Muscle layer of duodenum (tissue), 2 donors: ENCODE measurements around the gene FAM170B.
A peak's percentile ranks its signal among the peaks of the same experiment; 100 is the strongest.

ENCODE experiments used
- H3K27ac ChIP-seq: one replicate; pipeline ENCODE4 v1.7.0; 2013; ENCODE audit warnings: mild to moderate bottlenecking, low read length
- H3K27me3 ChIP-seq: one replicate; pipeline ENCODE4 v1.7.0; 2013; ENCODE audit warnings: low read depth, mild to moderate bottlenecking, control low read depth, low read length
- H3K36me3 ChIP-seq, 2 donors: one replicate each; pipeline ENCODE4 v1.7.0; 2013; ENCODE audit warnings: low read length in 2 of 2, control low read depth in 1 of 2, mild to moderate bottlenecking in 1 of 2; ENCODE audit not compliant: insufficient read depth in 2 of 2, control insufficient read depth in 1 of 2
- H3K4me1 ChIP-seq, 2 donors: one replicate each; pipeline ENCODE4 v1.7.0; 2013; ENCODE audit warnings: low read length in 2 of 2, mild to moderate bottlenecking in 2 of 2, control low read depth in 1 of 2, moderate library complexity in 1 of 2; ENCODE audit not compliant: insufficient read depth in 2 of 2, control insufficient read depth in 1 of 2
- H3K4me3 ChIP-seq, 2 donors: one replicate each; pipeline ENCODE4 v1.7.0; 2013; ENCODE audit warnings: low read length in 2 of 2, low read depth in 1 of 2, mild to moderate bottlenecking in 1 of 2
- H3K9me3 ChIP-seq, 2 donors: one replicate each; pipeline ENCODE4 v1.7.0; 2013; ENCODE audit warnings: low read length in 2 of 2, control low read depth in 1 of 2, mild to moderate bottlenecking in 1 of 2; ENCODE audit not compliant: control insufficient read depth in 1 of 2
- donor health status: healthy.

Gene FAM170B

DNA sequence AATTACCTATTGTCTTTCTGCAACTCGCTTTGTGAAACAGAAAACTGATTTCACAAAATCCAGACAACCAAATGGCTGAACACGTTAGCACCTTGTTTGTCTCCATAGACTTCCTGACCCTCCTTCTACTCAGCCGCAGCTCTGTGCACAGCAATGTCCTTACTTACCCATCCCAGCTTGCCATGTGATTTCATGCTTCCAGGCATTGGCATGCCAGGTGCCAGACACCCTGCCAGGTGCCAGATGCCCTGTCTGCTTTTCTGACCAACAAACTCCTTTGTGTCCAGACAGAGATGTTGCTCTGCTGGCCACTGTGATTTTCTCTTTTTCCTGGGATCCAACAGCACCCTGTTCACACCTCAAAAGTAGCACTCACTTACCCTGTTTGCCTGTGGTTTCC, 16.1 kb upstream of the FAM170B start:
- Histone ChIP-seq H3K27me3 (no peaks in the 10 kb centered on the region), H3K4me1 (no peaks in the 10 kb centered on the region), H3K9me3 (peaks cover 2 to 4% of the 10 kb centered on the region in 2 donors), H3K36me3 (no peaks in the 10 kb centered on the region), H3K4me3 (no peak overlapping the region), H3K27ac (no peak overlapping the region)

DNA sequence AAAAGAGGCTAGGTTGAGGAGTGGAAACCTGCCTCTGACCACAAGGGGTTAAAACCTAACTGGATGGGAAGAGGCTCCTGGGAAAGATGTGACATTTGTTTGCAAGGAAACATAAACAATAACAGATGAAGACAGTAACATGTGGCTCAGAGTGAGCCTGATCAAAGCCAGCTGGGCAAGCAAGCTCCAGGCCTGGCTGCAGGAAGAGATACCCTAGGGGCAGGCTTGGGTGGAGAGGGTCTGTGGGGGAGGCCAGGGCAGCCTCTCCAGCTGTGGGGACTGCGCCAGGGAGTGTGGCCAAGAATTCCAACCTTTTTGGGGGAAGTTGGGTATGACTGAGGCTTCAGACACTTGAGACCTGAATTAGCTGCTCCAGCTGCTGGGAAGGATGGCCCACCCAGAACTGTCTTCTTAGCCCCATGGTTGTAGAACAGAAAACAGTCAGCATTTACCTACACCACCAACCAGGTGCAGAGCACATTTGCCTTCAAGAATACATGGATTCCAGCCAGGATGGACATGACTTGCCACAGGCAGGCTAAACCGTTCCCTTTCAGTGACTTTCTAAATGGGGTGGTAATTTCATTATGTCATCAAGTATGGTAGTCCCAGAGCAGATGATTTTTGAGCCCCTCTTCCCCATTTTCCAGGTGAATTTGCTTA, 10.4 kb upstream of the FAM170B start:
- Histone ChIP-seq H3K27me3 (no peaks in the 10 kb centered on the region), H3K9me3 (peaks cover 2 to 4% of the 10 kb centered on the region in 2 donors), H3K4me1 (peaks cover 0 to 8% of the 10 kb centered on the region in 2 donors), H3K27ac (no peak overlapping the region), H3K36me3 (peaks cover 0 to 5% of the 10 kb centered on the region in 2 donors), H3K4me3 (no peak overlapping the region)

DNA sequence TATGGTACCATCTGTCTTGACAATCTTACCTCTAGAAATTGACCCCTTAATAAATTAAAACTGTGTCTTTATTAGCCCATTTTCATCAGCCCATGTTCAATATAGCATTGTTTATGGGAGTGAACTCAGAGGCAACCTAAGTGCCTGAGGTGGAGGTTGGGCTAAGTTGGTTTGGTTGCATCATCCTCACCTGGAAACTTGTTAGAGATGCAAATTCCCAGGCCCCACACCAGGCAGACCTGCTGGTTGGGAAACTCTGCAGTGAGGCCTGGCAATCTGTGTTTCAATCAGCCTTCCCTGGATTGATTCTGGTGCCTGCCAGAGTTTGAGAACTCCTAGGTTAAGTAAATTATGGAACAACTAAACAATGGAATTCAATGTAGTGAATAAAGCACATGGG, 9.4 kb upstream of the FAM170B start:
- peaks cover 0 to 8% of the 10 kb centered on the region in 2 donors for H3K4me1 ChIP-seq
- H3K4me3 ChIP-seq = no peak overlapping the region
- peaks cover 2 to 4% of the 10 kb centered on the region in 2 donors for H3K9me3 ChIP-seq
- no peaks in the 10 kb centered on the region for H3K27me3 ChIP-seq
- H3K27ac ChIP-seq = no peak overlapping the region
- peaks cover 0 to 5% of the 10 kb centered on the region in 2 donors for H3K36me3 ChIP-seq

DNA sequence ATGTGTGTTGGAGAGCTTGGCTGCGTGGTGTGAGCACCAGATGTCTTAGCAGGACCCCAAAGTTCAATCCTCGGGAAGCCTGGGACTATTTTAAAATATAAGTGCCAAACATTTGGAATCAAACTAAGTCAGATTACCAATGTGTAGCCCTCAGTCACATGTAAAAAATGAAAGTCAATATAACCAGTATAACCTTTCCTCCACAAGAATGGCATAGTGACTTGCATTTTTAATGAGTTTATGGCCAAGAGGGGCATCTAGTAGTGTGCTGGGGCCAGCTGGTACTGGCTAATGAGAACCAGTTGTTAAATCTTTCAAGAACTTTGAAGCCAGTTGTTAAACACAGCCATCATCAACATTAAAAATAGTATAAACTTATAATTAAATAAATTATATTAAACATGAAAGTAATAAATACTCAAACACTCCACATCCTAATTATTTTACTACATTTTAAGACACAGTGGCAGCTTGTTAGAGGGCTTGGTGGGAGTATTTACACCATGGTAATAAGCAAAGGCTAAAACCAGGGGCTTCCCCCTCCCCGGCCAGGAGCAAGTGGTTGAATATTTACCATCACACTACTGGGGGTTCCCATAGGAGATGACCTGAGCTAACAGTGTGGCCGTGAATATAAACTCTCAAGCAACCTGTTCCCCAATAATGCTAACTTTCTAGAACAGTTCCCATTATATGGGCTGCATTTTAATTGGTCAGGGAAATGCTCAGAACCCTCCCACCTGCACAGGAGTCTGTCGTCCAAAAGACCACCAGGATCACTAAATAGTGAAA, 7.9 kb upstream of the FAM170B start:
- Histone ChIP-seq H3K4me1 (peaks cover 0 to 8% of the 10 kb centered on the region in 2 donors), H3K27me3 (no peaks in the 10 kb centered on the region), H3K36me3 (peaks cover 0 to 5% of the 10 kb centered on the region in 2 donors), H3K9me3 (no peaks in the 10 kb centered on the region), H3K27ac (no peak overlapping the region), H3K4me3 (no peak overlapping the region)

DNA sequence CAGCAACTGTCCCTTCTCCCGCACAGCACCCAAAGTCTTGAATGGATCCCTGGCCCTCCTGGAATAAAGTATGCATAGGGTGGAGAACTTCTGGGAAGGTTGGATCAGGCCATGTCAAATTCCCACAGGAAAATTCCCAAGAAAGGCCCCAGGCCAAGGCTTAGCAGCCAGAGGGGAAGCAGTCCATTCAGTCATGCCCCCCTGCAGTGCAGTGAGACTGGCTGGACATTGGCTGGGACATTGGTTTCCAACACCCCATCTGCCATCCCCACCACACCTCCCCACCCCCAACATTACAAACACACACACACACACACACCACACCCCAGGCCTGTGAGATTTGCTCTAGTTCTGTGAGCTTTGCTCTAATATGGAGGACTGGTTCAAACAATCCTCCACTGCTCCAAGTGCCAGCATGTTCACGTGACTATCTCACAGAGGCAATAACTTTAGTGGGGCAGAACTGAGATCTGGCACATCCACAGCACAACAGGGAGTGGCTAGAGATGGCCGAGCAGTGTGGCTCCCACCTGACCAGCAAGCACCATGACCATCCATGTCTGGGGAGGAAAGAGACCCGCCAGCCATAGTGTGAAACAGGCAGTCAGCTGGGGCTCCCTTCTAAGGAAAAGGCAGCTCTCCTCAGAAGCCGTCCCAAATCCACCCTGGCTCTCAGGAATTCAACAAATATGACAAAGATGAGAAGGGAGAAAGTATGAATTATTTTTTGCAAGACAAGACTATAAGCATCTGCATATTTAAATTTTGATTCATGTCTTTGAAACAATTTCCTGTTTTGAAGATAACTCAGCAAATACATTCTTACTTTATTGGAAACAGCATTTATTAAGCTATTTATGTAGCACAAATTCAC, 6.7 kb upstream of the FAM170B start:
- Histone ChIP-seq H3K36me3 (peaks cover 0 to 5% of the 10 kb centered on the region in 2 donors), H3K4me3 (no peak overlapping the region), H3K9me3 (no peaks in the 10 kb centered on the region), H3K4me1 (peaks cover 0 to 8% of the 10 kb centered on the region in 2 donors), H3K27ac (no peak overlapping the region), H3K27me3 (no peaks in the 10 kb centered on the region)

DNA sequence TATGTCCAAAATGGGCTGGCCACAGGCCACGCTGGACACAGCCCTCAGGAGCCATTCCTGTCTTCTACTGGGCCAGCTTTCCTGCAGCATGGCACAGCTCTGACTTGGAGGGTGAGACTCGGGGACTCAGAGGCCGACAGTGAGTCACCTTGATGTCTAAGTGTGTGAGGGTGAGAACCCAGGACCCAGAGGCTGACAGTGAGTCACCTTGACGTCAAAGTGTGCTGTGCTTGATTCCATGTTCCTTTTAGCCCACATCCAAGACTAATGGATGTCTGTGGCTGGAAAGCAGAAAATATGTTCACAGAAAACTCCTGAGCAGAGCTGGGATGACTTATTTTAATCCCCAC, 6.0 kb upstream of the FAM170B start:
- H3K4me1 ChIP-seq = peaks cover 0 to 8% of the 10 kb centered on the region in 2 donors
- peaks cover 0 to 5% of the 10 kb centered on the region in 2 donors for H3K36me3 ChIP-seq
- peak overlapping the region; percentile 24 for H3K27ac ChIP-seq
- H3K9me3 ChIP-seq = no peaks in the 10 kb centered on the region
- H3K4me3 ChIP-seq = no peak overlapping the region
- no peaks in the 10 kb centered on the region for H3K27me3 ChIP-seq

DNA sequence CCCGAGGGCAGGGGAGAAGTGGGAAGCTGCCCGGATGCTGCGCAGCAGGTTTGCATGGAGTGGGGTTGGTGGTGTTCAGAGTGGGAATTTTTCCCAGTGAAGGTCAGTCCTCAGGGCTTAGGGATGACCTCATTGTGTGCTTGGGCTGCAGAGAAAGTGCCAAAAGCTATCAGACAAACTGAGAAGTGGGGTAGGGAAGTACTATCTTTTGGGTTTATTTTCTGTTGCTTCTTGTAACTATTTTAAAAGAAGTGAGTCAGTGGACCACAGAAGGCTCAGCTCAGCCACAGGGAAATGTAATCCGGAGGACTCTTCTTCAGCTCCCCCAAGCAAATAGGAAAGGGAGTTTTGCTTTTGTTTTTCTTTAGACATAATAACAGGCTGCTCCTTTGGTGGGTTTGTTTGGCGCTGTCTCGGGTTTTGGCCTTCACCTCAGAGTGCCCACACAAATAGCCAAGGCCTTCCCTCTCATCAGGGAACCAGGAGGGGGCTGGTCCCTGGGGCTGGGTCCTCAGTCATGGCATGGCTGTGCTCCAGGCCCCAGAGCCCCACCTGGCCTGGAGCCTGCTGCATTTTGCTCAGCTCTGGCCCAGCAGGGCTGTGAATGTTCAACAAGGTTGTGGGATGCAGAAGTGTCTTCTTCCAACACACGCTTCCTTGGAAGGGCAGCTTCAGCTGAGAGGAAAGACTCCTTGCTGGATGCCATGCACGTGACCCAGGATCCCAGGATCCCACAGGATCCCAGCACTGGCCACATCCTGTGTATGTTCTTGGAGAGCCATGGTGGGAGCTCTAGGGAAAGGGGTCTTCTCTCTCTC, 5.4 kb upstream of the FAM170B start:
- H3K36me3 ChIP-seq = peaks cover 0 to 5% of the 10 kb centered on the region in 2 donors
- H3K4me1 ChIP-seq = peaks cover 0 to 8% of the 10 kb centered on the region in 2 donors
- H3K27ac ChIP-seq = peak overlapping the region; percentile 24
- H3K4me3 ChIP-seq = no peak overlapping the region
- no peaks in the 10 kb centered on the region for H3K9me3 ChIP-seq
- no peaks in the 10 kb centered on the region for H3K27me3 ChIP-seq

DNA sequence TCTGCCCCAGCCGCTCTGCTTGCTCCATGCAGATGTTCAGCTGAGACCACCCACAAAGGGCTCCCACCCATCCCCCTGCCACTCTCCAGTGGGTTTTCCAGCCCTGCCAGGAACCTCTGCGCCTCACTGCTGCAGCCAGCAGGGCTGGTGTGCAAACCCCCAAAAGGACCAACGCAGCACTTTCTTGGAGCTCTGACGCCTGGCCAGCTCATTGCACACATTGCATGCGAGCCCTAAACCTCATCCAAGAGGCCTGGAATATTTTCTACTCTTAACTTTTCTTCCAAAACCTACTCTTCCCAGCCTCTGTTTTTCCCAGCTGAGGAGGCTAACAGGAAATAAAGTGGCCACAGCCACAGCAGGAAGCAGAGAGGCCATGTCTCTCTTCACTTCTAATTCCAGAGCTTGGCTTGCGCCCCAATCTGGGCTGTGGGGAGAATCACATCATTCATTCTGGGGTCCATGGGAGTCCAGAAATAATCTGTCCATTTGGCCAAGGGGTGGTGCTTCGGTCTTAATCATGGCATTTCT, 4.6 kb upstream of the FAM170B start:
- peaks cover 0 to 8% of the 10 kb centered on the region in 2 donors for H3K4me1 ChIP-seq
- H3K27ac ChIP-seq = no peak overlapping the region
- peaks cover 0 to 5% of the 10 kb centered on the region in 2 donors for H3K36me3 ChIP-seq
- H3K9me3 ChIP-seq = no peaks in the 10 kb centered on the region
- H3K27me3 ChIP-seq = no peaks in the 10 kb centered on the region
- no peak overlapping the region for H3K4me3 ChIP-seq

DNA sequence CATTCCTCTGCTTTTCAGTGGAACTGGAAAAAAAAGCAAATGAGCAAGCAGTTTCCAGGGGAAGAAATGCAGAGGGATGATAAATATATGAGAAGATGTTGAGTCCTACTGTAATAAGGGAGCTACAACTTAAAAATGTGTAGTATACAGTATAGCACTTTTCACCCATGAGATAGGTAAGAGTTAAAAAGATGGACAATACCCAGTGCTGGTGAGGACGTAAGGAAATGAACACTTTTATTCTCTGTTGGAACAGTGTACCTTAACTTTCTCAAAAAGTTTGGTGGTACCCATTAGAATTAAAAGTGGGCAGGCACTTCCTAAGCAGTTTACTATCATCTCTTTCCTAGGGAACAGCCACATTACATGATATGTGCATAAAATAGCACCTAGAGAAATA, 2.7 kb upstream of the FAM170B start:
- Histone ChIP-seq H3K4me1 (peaks cover 0 to 8% of the 10 kb centered on the region in 2 donors), H3K27me3 (no peaks in the 10 kb centered on the region), H3K27ac (no peak overlapping the region), H3K36me3 (peaks cover 0 to 5% of the 10 kb centered on the region in 2 donors), H3K4me3 (no peak overlapping the region), H3K9me3 (no peaks in the 10 kb centered on the region)

DNA sequence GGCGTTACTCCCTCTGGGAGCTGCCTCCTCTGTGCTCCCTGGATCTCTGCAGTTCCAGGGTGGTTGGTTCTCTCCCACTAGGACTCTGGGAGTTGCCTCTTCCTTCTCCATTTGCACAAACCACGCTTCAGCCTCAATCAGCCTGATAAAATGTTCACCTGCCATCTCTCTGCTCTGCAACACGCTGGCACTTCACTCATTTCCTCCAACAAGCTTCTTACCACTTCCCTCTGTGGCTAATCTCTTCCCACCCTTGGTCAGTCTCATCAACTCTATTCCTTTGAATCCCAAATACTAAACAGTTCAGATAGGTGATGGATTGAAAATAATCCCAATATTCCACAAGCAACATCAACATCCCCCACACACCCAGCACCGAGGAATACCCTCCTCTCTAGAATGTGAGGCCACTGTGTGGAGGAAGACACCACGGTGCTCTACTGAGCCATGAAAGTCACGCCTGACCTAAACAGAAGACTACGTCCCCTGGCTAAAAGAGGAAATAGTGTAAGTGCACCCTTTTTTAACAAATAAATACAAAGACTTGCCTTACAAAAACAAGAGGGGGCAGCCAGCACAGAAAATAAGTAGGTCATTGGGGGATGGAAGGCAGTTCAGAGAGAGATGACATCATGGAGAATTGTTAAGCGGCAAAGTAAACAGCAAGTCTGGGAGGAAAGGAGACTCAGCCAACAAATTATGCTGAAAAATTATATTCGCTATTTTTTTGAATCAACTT, 1.9 kb upstream of the FAM170B start:
- Histone ChIP-seq H3K27me3 (no peaks in the 10 kb centered on the region), H3K4me3 (no peak overlapping the region), H3K36me3 (peaks cover 0 to 5% of the 10 kb centered on the region in 2 donors), H3K9me3 (no peaks in the 10 kb centered on the region), H3K27ac (no peak overlapping the region), H3K4me1 (peaks cover 0 to 8% of the 10 kb centered on the region in 2 donors)
